ENCODE results near the gene MEX3D.

MEX3D gene

DNA sequence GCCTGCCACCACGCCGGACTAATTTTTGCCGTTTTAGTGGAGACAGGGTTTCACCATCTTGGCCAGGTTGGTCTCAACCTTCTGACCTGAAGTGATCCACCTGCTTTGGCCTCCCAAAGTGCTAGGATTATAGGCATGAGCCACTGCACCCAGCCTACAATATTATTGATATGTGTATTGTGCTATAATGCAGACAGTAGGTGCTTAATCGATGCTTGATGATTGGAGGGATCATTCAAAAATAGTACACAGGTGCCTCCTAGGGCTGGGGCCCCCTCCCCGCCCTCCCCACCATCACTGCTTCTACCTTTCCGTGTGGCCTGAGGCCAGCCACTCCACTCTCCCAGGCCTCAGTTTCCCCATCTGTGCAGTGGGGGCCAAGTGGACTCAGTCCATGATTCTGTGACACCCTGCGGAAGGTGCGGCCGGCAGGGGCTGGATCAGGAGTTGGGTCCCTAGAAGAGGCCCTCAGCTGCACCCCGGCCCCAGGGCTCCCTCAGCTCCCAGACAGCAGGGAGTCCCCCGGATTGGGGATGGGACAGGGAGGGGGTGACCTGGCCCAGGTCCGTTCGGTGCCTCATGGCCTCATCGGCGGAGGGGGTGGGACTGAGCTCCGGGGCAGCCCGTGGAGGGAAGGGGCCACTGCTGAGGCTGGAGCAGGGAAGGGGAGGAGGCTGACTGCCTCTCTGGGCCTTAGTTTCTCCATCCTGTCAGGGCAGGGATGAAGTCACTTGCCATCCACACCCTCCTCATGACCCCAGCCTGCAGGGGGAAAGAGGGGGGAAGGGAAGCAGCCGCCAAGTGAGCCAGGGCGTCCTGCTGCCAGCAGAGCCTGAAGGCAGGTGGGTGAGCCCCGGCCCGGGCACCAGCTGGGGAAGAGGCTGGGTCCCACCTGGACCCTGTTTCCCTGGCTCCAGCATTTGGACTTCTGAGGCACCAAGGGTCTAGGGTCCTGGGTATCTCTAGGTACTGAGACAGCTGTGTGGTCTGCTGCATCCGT, 56.5 kb downstream of the MEX3D start:
- Histone ChIP-seq H3K9me3 (ENCODE audit: control insufficient read depth, low read length) (no peaks in the 10 kb centered on the region), H3K27me3 (ENCODE audit: control insufficient read depth, insufficient read depth, low read length) (no peaks in the 10 kb centered on the region), H3K27ac (no peak overlapping the region), H3K4me3 (ENCODE audit: low read depth, low read length) (no peak overlapping the region), H3K79me2 (no peaks in the 10 kb centered on the region), H3K4me1 (peaks cover 2% of the 10 kb centered on the region), H2AFZ (no peak overlapping the region), H3K36me3 (ENCODE audit: control insufficient read depth, insufficient read depth, low read length) (no peaks in the 10 kb centered on the region), H3K4me2 (ENCODE audit: low read length) (no peak overlapping the region), H3K9ac (no peak overlapping the region)
- TF ChIP-seq, protein P1, sequence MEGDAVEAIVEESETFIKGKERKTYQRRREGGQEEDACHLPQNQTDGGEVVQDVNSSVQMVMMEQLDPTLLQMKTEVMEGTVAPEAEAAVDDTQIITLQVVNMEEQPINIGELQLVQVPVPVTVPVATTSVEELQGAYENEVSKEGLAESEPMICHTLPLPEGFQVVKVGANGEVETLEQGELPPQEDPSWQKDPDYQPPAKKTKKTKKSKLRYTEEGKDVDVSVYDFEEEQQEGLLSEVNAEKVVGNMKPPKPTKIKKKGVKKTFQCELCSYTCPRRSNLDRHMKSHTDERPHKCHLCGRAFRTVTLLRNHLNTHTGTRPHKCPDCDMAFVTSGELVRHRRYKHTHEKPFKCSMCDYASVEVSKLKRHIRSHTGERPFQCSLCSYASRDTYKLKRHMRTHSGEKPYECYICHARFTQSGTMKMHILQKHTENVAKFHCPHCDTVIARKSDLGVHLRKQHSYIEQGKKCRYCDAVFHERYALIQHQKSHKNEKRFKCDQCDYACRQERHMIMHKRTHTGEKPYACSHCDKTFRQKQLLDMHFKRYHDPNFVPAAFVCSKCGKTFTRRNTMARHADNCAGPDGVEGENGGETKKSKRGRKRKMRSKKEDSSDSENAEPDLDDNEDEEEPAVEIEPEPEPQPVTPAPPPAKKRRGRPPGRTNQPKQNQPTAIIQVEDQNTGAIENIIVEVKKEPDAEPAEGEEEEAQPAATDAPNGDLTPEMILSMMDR (IDR thresholded peaks at IDR 0.05), result no peak

DNA sequence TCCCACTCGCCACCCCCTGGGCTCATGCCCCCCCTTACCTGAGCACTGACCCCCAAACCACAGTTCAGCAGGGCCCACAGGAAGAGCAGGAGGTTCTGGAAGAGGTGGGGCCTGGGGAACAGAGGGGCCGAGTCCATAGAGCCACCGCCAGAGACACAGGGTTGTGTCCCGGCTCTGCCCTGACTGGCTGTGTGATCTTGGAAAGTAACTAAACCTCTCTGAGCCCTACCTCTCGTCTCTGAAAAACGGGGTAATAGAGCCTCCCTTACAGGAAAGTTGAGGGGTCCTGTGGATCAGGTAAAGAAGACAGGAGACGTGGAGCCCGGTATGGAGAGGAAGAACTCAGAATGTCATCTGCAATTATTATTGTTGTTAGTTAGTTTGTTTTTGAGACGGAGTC, 57.3 kb downstream of the MEX3D start:
- H3K36me3 ChIP-seq (ENCODE audit: control insufficient read depth, insufficient read depth, low read length), result no peaks in the 10 kb centered on the region
- no peaks in the 10 kb centered on the region for H3K9me3 ChIP-seq (ENCODE audit: control insufficient read depth, low read length)
- no peak overlapping the region for H3K4me3 ChIP-seq (ENCODE audit: low read depth, low read length)
- no peaks in the 10 kb centered on the region for H3K27me3 ChIP-seq (ENCODE audit: control insufficient read depth, insufficient read depth, low read length)
- H3K79me2 ChIP-seq, result no peaks in the 10 kb centered on the region
- no peak overlapping the region for H2AFZ ChIP-seq
- no peak overlapping the region for H3K4me2 ChIP-seq (ENCODE audit: low read length)
- TF ChIP-seq, protein P1 (IDR thresholded peaks at IDR 0.05), result no peak
- no peak overlapping the region for H3K27ac ChIP-seq
- H3K9ac ChIP-seq, result no peak overlapping the region
- H3K4me1 ChIP-seq, result peaks cover 2% of the 10 kb centered on the region

DNA sequence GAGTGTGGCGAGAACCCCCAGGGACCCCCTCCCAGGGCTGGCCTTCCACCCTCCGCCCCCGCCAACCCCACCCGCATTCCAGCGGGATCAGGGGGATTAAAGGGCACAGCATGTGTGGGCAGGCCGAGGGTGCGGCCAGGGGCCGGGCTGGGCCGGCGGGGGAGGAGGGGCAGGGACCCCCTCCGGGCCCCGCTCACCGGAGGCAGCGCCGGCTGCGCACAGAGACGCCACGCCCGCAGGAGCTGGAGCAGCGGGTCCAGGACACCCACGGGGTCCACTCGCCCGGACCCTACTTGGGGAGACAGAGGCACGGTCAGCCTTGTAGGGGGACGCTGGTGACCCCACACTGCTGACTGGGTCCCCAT, 57.7 kb downstream of the MEX3D start:
- H3K9ac ChIP-seq, result no peak overlapping the region
- no peaks in the 10 kb centered on the region for H3K27me3 ChIP-seq (ENCODE audit: control insufficient read depth, insufficient read depth, low read length)
- H3K4me3 ChIP-seq (ENCODE audit: low read depth, low read length), result no peak overlapping the region
- no peak overlapping the region for H3K27ac ChIP-seq
- no peaks in the 10 kb centered on the region for H3K36me3 ChIP-seq (ENCODE audit: control insufficient read depth, insufficient read depth, low read length)
- peaks cover 2% of the 10 kb centered on the region for H3K4me1 ChIP-seq
- no peaks in the 10 kb centered on the region for H3K79me2 ChIP-seq
- H3K4me2 ChIP-seq (ENCODE audit: low read length), result no peak overlapping the region
- H3K9me3 ChIP-seq (ENCODE audit: control insufficient read depth, low read length), result no peaks in the 10 kb centered on the region
- TF ChIP-seq, protein P1 (IDR thresholded peaks at IDR 0.05), result no peak
- no peak overlapping the region for H2AFZ ChIP-seq

DNA sequence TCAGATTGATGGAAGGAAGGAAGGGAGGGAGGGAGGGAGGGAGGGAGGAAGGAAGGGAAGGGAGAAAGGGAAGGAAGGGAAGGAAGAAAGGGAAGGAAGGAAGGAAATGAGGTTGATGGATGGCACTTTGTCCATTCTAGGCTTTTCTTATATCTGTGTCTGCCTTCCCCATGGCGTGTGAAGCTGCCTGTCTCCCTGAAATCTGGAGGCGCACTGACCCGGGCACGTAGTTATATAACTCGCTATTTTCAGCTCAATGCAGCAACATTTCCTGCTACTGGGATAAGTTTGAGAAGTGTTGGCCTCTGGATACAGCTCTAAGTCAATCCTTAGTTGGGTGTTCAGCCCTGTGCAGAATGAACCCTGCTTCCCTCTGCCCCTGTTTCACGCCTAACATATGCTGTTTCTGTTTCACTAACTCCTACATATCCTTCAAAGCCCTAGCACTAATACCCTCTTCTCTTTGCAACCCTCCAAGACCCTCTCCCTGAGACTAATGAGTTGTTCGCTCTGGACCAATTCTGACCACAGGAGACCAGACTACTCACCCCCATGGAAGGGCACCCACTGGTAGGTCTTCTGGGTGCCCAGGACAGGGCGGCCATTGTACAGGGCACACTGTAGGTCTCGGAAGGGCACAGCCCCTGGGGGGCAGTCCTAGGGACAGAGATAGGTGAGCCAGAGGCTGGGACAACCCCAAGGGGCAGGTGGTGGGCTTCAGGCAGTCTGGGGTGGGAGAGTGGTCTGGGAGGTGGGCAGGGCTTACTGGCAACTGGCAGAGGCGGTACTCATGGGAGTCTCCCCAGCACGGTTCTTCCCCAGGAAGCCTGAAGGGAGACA, 58.3 kb downstream of the MEX3D start:
- Histone ChIP-seq H3K4me1 (peaks cover 2% of the 10 kb centered on the region), H3K4me3 (ENCODE audit: low read depth, low read length) (no peak overlapping the region), H3K27ac (no peak overlapping the region)

More for the DNA sequence above, 58.3 kb downstream of the MEX3D start:
- TF ChIP-seq, protein P1 (IDR thresholded peaks at IDR 0.05), result no peak
- no peaks in the 10 kb centered on the region for H3K36me3 ChIP-seq (ENCODE audit: control insufficient read depth, insufficient read depth, low read length)
- H3K79me2 ChIP-seq, result no peaks in the 10 kb centered on the region
- no peak overlapping the region for H3K4me2 ChIP-seq (ENCODE audit: low read length)
- no peak overlapping the region for H3K9ac ChIP-seq
- no peaks in the 10 kb centered on the region for H3K9me3 ChIP-seq (ENCODE audit: control insufficient read depth, low read length)
- H2AFZ ChIP-seq, result no peak overlapping the region
- H3K27me3 ChIP-seq (ENCODE audit: control insufficient read depth, insufficient read depth, low read length), result no peaks in the 10 kb centered on the region
